ENCODE data around the gene DNASE1L3.
"Not testable (repeated sequence)": the region's sequence is repeated elsewhere in the genome, so short reads cannot be mapped to it uniquely, and the experiment has no call there.

The DNASE1L3 gene

GRCh38 chr3:58236527-58237237 lies 25.9 kb upstream of the DNASE1L3 start:
- DNase-seq (ENCODE audit: low read depth in 2 of 2): no peak

GRCh38 chr3:58235970-58236369 lies 25.2 kb upstream of the DNASE1L3 start:
- no peak for DNase-seq (ENCODE audit: low read depth in 2 of 2)

- no peak for DNase-seq (ENCODE audit: low read depth in 2 of 2)
Measured at GRCh38 chr3:58234516-58234931, 23.8 kb upstream of the DNASE1L3 start.

- DNase-seq (ENCODE audit: low read depth in 2 of 2): no peak
Measured at GRCh38 chr3:58231666-58232065, 20.9 kb upstream of the DNASE1L3 start.

DNA sequence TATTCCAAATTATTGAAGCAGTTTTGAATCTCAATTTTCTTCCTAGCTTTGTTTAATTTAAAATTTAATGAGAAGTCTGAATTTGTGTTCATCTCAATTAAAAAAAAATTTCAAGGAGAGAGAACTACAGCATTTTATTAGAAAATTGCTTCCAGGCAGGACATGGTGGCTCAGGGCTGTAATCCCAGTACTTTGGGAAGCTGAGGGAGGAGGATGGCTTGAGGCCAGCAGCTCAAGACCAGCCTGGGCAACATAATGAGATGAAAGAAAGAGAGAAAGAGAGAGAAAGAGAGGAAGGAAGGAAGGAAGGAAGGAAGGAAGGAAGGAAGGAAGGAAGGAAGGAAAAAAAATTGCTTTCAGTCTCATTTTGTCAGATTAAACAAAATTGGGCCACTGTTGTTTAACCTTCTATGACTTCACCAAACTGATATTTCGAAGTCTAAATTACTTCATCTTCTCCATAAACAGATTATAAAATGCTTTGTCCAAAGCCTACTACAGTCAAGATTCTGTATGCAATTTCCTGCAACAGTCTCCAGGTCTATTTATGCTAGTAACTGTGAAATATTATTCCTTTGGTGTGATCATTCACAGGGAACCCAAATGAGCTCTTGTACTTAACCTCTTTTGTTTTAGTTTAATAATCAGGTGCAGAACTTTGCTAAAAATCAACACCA lies 20.2 kb upstream of the DNASE1L3 start:
- DNase-seq (ENCODE audit: low read depth in 2 of 2): no peak

DNA sequence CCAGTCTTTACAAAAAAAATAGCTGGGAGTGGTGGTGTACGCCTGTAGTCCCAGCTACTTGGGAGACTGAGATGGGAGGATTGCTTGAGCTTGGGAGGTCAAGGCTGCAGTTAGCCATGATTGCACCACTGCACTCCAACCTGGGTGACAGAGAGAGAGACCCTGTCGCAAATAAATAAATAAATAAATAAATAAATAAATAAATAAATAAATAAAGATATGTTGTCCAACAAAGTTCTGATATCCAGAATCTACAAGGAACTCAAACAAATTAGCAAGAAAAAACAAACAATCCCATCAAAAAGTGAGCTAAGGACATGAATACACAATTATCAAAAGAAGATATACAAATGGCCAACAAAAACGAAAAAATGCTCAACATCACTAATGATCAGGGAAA lies 17.2 kb upstream of the DNASE1L3 start:
- DNase-seq (ENCODE audit: low read depth in 2 of 2): not testable (repeated sequence)

DNA sequence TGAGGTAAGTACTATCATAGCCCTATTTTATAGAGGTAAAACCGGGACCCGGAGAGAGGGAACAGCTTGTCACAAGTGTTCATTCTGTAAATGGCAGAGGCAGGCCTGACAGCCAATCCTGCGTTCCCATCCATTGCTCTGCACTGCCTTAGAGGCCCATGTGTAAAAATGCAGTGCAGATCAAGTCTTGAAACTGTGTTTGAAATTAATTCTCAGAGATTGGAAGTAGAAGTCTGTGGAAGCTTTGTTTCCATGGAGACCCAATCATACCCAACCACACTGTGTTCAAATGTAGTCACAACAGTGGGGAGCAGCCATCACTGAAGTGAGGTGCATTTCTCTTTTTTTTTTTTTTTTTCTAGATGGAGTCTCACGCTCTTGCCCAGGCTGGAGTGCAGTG lies 13.1 kb upstream of the DNASE1L3 start:
- no peak for DNase-seq (ENCODE audit: low read depth in 2 of 2)

DNA sequence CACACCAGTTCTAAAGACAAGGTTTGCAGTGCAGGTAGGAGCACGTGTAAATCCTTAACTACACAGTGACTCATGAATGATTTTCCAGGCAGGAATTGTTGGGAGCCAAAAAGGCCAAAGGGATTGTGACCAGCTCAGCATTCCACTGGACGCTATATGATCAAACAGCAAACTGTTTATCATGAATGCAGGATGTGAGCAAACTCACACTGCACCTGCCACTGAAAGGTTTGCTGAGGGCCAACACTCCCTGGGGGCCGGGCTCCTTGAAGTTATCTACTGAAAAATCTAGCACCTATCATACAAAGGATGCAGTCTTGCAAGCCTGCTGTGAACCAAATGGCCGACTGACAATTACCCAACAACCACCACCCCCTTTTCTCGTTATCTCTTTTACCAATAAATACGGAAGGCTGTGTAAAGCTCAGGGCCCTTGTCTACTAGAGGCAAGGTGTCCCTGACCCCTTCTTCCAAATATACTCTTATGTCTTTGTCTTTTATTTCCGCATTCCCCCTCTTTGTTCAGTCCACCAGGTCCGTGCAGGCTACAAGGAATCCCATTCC lies 11.5 kb upstream of the DNASE1L3 start:
- no peak for DNase-seq (ENCODE audit: low read depth in 2 of 2)

- DNase-seq (ENCODE audit: low read depth in 2 of 2): no peak
Measured at GRCh38 chr3:58218904-58219303, 8.1 kb upstream of the DNASE1L3 start.

- DNase-seq (ENCODE audit: low read depth in 2 of 2): peak; percentile 24 to 39
Measured at GRCh38 chr3:58217209-58217811, 6.5 kb upstream of the DNASE1L3 start.

DNA sequence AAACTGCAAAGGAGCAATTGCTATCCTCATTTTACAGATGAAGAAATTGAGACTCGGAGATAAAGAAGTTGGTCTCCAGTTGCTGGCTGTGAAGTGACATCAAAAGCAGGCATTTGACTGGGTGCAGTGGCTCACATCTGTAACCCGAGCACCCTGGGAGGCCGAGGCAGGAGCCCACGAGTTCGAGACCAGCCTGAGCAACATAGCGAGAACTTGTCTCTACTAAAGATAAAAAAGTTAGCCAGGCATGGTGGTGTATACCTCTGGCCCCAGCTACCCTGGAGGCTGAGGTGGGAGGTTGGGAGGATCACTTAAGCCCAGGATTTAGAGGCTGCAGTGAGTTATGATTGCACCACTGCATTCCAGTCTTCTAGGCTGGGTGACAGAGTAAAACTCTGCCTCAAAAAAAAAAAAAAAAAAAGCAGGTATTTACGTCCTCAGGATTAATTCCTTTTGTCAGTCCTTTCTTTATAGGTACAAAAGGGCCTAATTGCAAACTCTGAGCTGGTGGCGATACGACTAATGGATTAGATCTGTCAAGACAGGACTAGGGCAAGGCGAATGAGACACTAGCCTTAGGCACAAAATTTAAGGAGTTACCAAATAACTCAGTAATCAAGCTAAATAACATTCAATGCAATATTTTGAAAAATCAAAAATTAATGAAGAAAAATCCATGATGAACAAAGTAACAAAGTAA lies 5.9 kb upstream of the DNASE1L3 start:
- DNase-seq (ENCODE audit: low read depth in 2 of 2): no peak

DNA sequence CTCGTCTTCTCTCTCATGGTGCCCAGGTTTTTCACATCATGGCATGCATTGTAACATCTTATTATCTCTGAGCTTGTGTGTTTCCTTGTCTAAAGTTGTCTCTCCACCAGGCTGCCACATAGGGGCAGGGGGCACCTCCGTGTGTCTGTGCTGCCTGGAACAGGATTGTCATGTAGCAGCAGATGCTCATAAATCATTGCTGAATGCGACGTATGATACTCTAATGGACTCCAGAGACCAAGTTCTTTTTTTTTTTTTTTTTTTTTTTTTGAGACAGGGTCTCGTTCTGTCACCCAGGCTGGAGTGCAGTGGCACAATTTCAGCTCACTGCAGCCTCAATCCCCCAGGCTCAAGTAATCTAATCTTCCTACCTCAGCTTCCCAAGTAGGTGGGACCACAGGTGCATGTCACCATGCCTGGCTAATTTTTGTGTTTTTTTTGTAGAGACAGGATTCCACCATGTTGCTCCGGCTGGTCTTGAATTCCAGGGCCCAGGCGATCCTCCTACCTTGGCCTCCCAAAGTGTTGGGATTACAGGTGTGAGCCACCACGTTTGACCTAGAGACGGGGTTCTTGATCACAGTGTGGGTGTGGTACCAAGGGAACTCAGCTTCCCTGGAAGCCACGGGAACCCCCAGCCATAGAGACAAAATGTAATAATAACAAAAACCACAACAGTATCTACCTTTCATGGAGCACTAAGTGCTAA lies 4.7 kb upstream of the DNASE1L3 start:
- DNase-seq (ENCODE audit: low read depth in 2 of 2): no peak

DNA sequence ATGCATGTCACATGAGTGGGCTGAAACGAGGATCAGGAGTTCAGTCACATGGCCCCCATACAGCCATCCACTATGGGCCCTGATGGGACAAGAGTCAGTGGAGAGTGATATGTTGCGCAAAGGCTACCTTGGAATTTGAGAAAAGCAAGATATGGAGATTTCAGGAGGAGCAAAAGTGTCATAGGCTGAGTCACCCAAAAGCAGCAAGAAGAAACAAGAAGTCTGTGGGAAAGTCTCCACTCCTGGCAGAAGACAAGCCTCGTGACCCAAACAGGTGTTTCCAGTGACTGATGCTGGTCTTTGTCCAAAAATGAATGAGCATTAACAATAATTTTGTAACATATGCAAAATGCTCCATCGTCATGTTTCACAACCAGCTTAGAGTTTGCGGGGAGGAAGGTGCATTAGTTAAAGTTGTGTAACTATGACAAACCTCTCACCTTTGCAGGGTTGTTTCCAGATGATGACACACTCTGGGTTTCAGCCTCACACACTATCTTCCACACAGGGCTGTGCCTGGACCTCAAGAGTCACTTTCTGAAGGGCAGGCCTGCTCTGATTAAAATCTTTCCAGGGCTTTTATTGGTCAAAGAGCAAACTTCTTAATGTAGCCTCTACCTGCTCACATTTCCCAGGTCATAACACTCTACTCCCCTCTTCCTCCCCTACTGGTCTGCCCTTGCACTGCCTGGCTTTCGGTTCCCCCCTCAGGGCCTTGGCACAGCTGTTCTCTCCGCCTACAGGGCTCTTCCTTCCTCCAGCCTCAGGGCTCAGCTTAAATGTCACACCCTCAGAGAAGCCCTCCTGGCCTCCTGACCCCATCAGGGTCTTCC lies 3.9 kb upstream of the DNASE1L3 start:
- peak in 1 of 2 experiments; percentile 35 for DNase-seq (ENCODE audit: low read depth in 2 of 2)

- DNase-seq (ENCODE audit: low read depth in 2 of 2): no peak
Measured at GRCh38 chr3:58209933-58210332, 839 bp downstream of the DNASE1L3 start.

GRCh38 chr3:58207954-58208353 lies 2.8 kb downstream of the DNASE1L3 start:
- no peak for DNase-seq (ENCODE audit: low read depth in 2 of 2)

DNA sequence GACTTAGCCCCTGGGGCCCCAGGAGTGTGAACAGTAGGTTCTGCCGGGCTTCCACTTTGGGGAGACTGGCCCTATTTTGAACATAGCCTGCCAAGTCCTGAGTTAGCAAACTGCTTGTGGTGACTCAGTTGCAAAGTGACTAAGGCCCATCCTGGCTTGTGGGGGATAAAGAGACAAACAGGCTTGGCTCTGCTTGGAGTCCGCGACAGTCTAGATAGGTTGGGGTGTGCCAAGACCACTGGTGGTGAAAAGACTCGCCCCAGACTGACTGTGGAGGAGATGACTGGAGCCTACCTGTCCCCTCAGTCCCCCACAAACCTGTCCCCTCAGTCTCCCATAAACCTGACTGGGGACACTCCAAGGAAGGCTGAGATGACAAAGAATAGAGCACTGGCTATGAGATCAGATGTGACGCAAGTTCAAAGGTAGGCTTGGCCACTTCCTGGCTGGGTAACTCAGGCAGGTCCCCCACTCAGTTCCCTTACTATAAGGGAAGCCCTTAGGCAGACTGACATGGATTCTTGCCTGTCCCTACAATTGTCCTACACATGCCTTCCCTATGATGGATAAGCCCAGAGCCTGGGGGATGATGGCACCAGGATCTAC lies 4.3 kb downstream of the DNASE1L3 start:
- DNase-seq (ENCODE audit: low read depth in 2 of 2): no peak

GRCh38 chr3:58205981-58206380 lies 4.8 kb downstream of the DNASE1L3 start:
- no peak for DNase-seq (ENCODE audit: low read depth in 2 of 2)

DNA sequence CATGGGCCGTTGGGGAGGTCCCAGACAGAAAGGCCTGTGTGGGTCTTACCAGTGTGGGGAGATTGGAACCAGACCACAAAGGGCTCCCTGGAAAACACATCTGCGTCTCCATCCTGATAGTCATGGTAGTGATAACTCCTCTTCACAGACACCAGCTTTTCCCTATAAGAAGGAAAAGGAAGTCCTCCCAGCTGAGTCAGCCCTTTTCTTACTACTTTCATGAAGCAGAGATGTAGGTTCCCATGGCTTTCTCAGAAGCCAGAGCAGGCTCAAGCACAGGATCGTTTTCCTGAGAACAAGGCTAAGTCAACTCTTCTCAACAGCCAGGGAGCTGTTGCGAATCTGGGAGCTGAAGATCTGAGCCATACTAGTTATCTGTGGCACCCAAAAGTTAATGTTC lies 6.1 kb downstream of the DNASE1L3 start:
- no peak for DNase-seq (ENCODE audit: low read depth in 2 of 2)

- DNase-seq (ENCODE audit: low read depth in 2 of 2): no peak
Measured at GRCh38 chr3:58203541-58203940, 7.2 kb downstream of the DNASE1L3 start.

DNA sequence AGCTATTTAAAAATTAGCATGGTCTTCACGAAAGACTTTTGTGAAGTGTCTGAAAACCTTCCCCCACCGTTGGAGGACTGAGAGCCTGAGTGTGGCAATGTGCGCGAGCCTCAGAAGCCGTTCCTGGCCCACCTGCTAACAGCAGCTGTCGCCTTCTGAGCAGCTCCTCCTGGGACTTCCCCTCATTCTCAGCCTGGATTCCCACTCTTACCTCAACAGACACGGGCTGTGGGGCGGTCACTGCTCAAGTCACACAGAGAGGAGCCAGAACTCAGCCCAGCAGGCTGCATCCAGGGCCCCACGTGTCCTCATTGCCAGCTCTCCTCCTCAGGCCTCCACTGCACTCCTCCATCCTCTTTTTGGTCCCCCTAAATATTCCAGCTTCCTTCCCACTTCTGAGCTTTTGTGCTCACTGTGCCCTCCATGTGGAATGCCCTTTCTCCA lies 7.8 kb downstream of the DNASE1L3 start:
- no peak for DNase-seq (ENCODE audit: low read depth in 2 of 2)
